GM10266 (cell line): ENCODE results near the gene EEF1A1.
A peak's percentile ranks its signal among the peaks of the same experiment; 100 is the strongest.
"Not testable (repeated sequence)": the region's sequence is repeated elsewhere in the genome, so short reads cannot be mapped to it uniquely, and the experiment has no call there.

Experiments
- DNase-seq: peaks from one replicate; pipeline ENCODE4 v3.0.0; 2012; ENCODE audit errors: extremely low spot score
- TF ChIP-seq, protein P1 (sequence below): IDR thresholded peaks from 2 replicates; pipeline ENCODE4 v1.5.1; 2012; ENCODE audit warnings: mild to moderate bottlenecking, low read depth; ENCODE audit not compliant: control insufficient read depth, insufficient read depth; ENCODE audit errors: missing control alignments

EEF1A1 gene

DNA sequence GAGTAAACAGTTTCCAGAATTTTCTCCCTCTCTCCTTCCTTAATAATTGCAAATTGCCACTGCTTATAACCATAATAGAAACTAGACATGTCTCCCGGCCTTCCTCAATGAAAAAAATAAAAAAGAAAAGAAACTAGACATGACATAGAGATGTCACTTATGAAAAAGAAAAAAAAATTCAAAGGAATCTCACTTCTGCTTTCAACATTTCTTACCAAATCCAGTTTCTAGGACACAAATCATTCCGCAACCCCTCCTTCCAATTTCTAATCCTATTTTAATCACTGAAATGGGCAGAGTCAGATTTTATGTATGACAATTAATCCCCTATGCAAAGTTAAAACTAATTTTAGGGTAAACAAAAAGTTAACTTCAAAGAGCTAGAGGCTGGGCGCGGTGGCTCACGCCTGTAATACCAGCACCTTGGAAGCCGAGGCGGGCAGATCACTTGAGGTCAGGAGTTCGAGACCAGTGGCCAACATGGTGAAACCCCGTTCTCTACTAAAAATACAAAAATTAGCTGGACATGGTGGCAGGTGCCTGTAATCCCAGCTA is 40.1 kb upstream of the EEF1A1 start:
- TF ChIP-seq, protein P1, sequence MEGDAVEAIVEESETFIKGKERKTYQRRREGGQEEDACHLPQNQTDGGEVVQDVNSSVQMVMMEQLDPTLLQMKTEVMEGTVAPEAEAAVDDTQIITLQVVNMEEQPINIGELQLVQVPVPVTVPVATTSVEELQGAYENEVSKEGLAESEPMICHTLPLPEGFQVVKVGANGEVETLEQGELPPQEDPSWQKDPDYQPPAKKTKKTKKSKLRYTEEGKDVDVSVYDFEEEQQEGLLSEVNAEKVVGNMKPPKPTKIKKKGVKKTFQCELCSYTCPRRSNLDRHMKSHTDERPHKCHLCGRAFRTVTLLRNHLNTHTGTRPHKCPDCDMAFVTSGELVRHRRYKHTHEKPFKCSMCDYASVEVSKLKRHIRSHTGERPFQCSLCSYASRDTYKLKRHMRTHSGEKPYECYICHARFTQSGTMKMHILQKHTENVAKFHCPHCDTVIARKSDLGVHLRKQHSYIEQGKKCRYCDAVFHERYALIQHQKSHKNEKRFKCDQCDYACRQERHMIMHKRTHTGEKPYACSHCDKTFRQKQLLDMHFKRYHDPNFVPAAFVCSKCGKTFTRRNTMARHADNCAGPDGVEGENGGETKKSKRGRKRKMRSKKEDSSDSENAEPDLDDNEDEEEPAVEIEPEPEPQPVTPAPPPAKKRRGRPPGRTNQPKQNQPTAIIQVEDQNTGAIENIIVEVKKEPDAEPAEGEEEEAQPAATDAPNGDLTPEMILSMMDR: no peak
- peak; percentile 64 for DNase-seq

DNA sequence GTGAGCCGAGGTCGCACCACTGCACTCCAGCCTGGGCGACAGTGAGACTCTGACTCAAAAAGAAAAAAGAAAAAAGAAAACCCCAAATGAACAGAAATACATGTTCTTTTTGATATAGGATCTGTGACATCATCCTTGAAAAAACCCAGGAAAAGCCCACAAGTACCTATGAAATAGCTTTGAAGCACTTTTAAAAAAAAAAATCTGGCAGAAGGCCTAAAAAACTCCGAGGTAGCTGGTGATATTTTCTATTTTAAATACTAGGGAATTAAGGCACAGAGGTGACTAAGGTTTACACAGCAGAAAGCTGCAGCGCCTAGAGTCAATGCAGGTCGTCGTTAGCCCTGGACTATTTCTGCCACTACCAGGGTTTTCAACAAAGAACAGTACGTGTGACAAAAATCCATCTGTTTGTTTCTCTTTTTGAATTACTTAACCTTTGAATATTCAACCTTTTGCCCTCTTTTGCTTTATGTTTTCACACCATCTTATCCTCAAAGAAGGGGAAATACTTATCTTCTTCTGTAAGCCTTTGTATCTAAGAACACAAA is 39.4 kb upstream of the EEF1A1 start:
- TF ChIP-seq, protein P1: no peak
- peak; percentile 45 for DNase-seq

DNA sequence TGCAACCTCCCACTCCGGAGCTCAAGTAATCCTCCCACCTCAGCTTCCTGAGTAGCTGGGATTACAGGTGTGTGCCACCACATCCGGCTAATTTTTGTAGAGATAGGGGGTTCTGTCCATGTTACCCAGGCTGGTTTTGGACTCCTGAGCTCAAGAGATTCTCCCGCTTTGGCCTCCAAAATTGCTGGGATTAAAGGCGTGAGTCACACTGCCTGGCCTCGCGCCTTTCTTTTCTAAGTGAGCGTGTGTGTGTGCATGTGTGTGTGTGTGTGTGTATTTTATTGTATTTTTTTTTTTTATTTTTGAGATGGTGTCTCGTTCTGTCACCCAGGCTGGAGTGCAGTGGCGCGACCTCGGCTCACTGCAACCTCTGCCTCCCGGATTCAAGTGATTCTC is 38.6 kb upstream of the EEF1A1 start:
- DNase-seq: not testable (repeated sequence)

DNA sequence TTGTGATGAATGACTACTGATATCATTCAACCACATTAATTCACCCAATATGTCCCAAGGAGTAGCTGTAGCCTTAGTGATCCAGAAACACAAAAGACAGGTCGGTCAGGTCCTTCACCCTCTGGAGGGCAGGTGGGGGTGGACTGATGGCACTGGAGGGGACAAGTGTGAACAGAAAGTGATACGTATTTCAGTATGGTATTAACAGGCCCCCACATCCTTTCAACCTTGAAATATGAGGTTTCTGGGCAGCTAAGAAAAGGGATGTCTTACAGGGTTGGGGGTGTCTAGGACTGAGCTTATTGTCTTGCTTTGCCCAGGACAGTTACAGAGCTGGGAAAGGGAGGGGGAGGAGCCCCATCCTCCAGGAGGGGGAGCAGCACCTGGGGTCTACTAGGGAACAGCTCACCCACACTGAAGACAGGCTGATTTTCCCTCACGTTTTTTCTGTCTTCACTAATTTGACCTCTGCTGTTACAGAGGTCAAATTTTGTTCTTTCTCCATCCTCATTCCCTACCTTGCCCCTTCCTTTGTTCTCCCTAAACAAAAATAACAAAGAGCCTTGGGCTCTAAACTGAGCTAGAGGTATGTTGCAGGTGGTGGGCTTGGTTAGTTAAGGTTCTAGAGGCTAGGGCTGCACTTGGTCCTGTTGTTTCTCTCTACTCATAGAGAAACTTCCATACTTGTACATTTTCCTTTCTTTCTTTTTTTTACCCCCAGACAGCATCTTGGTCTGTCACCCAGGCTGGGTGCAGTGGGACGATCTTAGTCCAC is 38.0 kb upstream of the EEF1A1 start:
- TF ChIP-seq, protein P1: no peak
- peak; percentile 27 for DNase-seq

DNA sequence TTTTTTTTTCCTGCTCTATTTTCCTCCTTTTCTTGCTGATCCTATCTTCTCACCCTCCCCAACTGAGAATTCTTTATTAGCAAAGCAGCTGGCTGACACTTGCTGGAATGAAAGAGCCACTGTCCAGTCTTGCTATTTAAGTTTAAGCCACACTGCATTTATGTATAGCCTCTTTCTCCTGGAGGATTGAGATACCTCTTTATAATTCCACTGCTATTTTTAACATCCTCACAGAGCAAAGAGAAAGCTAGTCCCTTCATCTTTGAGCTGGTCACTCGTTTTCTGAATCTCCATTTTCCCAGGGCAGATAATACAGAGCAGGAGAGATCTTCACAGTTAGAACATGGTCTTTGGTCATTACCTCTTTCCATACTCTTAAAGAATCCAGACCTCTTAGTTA is 36.0 kb upstream of the EEF1A1 start:
- TF ChIP-seq, protein P1: no peak

DNA sequence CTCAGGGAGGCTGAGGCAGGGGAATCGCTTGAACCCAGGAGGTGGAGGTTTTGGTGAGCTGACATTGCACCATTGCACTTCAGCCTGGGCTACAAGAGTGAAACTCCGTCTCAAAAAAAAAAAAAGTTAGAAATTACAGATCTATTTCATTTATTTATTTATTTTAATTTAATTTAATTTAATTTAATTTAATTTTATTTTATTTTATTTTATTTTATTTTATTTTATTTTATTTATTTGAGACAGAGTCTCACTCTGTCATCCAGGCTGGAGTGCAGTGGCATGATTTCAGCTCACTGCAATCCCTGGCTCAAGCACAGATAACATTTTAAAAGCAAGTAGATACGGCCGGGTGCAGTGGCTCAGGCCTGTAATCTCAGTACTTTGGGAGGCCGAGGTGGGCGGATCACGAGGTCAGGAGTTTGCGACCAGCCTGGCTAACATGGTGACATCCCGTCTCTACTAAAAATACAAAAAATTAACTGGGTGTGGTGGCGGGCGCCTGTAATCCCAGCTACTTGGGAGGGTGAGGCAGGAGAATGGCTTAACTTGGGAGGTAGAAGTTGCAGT is 34.6 kb upstream of the EEF1A1 start:
- not testable (repeated sequence) for DNase-seq

More for the DNA sequence above, 36.0 kb upstream of the EEF1A1 start:
- DNase-seq: no peak

DNA sequence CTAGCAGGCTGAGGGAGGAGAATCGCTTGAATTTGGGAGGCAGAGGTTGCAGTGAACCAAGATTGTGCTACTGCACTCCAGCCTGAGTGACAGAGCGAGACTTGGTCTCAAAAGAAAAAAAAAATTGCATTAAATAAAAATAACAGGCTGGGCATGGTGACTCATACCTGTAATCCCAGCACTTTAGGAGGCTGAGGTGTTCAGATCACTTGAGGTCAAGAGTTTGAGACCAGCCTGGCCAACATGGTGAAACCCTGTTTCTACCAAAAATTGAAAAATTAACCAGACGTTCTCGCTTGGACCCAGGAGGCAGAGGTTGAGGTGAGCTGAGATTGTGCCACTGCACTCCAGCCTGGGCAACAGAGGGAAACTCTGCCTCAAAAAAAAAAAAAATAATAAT is 30.3 kb upstream of the EEF1A1 start:
- not testable (repeated sequence) for DNase-seq

DNA sequence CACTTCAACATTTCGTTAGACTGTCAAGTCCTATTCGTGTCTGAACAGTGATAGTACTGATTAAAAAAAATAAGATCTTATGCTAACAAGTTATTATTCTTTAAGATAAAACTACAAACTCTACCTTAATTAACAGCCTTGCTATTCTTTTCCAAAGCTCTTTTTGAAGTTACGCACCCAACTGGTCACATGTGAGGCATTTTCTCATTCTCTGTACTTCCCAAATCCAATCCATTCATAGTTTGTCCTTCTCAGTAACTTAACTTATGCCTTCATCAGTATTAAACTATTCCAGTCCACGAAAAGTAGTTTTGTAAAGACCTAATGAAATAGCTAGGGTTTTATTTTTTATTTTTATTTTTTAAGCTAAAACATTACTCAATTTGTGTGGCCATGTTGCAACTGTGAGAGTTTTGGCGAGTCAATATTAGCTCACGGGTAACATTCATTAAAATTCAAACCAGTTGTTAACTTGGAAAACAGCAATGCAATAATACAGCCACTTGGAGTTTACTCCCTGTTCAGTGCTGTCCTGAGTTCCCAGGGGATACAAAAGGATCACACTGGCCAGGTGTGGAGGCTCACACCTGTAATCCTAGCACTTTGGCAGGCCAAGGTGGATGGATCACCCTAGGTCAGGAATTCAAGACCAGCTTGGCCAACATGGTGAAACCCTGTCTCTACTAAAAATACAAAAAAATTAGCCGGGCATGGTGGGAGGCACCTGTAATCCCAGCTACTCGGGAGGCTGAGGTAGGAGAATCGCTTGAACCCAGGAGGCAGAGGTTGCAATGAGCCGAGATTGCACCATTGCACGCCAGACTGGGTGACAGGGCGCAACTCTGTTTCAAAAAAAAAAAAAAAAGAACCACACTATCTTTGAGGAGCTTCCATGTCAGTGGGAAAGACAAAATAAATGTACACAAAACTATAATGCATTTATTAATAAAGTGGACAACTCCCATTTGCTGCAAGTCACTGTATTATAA is 27.9 kb upstream of the EEF1A1 start:
- DNase-seq: no peak
- TF ChIP-seq, protein P1: no peak
